Fibroblast of lung (primary cell): ENCODE measurements around the gene CHPF2.

ENCODE experiments used
- EZH2 ChIP-seq: IDR thresholded peaks from 2 replicates; pipeline ENCODE4 v1.5.1; 2012; ENCODE audit warnings: low read length, control low read depth, mild to moderate bottlenecking; ENCODE audit errors: missing control alignments
- TF ChIP-seq, protein P1 (sequence below), 2 donors: IDR thresholded peaks in 1 of 2; conservative IDR thresholded peaks in 1 of 2; 1 replicate in 1 of 2; 2 replicates in 1 of 2; pipeline ENCODE4 v1.5.1; 2011 to 2012; ENCODE audit warnings: low read length in 2 of 2, control low read depth in 1 of 2, inconsistent platforms in 1 of 2, low read depth in 1 of 2, mild to moderate bottlenecking in 1 of 2

GRCh38 chr7:151235091-151235787, 3.0 kb downstream of the CHPF2 start:
- TF ChIP-seq, protein P1, sequence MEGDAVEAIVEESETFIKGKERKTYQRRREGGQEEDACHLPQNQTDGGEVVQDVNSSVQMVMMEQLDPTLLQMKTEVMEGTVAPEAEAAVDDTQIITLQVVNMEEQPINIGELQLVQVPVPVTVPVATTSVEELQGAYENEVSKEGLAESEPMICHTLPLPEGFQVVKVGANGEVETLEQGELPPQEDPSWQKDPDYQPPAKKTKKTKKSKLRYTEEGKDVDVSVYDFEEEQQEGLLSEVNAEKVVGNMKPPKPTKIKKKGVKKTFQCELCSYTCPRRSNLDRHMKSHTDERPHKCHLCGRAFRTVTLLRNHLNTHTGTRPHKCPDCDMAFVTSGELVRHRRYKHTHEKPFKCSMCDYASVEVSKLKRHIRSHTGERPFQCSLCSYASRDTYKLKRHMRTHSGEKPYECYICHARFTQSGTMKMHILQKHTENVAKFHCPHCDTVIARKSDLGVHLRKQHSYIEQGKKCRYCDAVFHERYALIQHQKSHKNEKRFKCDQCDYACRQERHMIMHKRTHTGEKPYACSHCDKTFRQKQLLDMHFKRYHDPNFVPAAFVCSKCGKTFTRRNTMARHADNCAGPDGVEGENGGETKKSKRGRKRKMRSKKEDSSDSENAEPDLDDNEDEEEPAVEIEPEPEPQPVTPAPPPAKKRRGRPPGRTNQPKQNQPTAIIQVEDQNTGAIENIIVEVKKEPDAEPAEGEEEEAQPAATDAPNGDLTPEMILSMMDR (conservative IDR thresholded peaks at IDR 0.05 in 1 of 2, IDR thresholded peaks at IDR 0.05 in 1 of 2; ENCODE audit: low read depth in 1 of 2, low read length in 2 of 2) = no peak
- TF ChIP-seq EZH2 = no peak
